HG03064 (cell line): Measurements from ENCODE around the gene AMPH.
"Not testable (repeated sequence)": the region's sequence is repeated elsewhere in the genome, so short reads cannot be mapped to it uniquely, and the experiment has no call there.

Source experiments
- ATAC-seq: cut with Tn5 transposase; IDR thresholded peaks from one replicate; pipeline ENCODE4 v1.9.1; 2021; ENCODE audit warnings: low read depth; ENCODE audit not compliant: unreplicated experiment

Gene AMPH

GRCh38 chr7:38629651-38630510, 1.3 kb downstream of the AMPH start:
- ATAC-seq, result no peak

GRCh38 chr7:38628630-38629385, 2.4 kb downstream of the AMPH start:
- no peak for ATAC-seq

- no peak for ATAC-seq
These were observed 5.3 kb downstream of the AMPH start for GRCh38 chr7:38625866-38626265.

- ATAC-seq, result no peak
These were observed 15.5 kb downstream of the AMPH start for GRCh38 chr7:38615665-38616064.

- ATAC-seq, result no peak
These were observed 23.7 kb downstream of the AMPH start for GRCh38 chr7:38607466-38607865.

GRCh38 chr7:38600741-38601140, 30.4 kb downstream of the AMPH start:
- no peak for ATAC-seq

GRCh38 chr7:38594949-38595348, 36.2 kb downstream of the AMPH start:
- no peak for ATAC-seq

- ATAC-seq, result no peak
These were observed 38.4 kb downstream of the AMPH start for GRCh38 chr7:38592737-38593288.

- ATAC-seq, result no peak
These were observed 45.4 kb downstream of the AMPH start for GRCh38 chr7:38585572-38586354.

- no peak for ATAC-seq
These were observed 46.5 kb downstream of the AMPH start for GRCh38 chr7:38584443-38585210.

GRCh38 chr7:38580485-38580884, 50.7 kb downstream of the AMPH start:
- ATAC-seq, result no peak

GRCh38 chr7:38574086-38574485, 57.1 kb downstream of the AMPH start:
- ATAC-seq, result no peak

GRCh38 chr7:38571620-38572019, 59.6 kb downstream of the AMPH start:
- ATAC-seq, result not testable (repeated sequence)

- ATAC-seq, result no peak
These were observed 62.7 kb downstream of the AMPH start for GRCh38 chr7:38568497-38568896.

GRCh38 chr7:38565289-38565688, 65.9 kb downstream of the AMPH start:
- no peak for ATAC-seq

GRCh38 chr7:38563741-38564140, 67.4 kb downstream of the AMPH start:
- no peak for ATAC-seq

GRCh38 chr7:38561166-38561565, 70.0 kb downstream of the AMPH start:
- ATAC-seq, result no peak

GRCh38 chr7:38558761-38559345, 72.3 kb downstream of the AMPH start:
- ATAC-seq, result no peak

GRCh38 chr7:38554586-38554985, 76.6 kb downstream of the AMPH start:
- ATAC-seq, result no peak

- ATAC-seq, result no peak
These were observed 80.3 kb downstream of the AMPH start for GRCh38 chr7:38550836-38551235.
